Measurements from ENCODE around the gene OTULINL.

The OTULINL gene

DNA sequence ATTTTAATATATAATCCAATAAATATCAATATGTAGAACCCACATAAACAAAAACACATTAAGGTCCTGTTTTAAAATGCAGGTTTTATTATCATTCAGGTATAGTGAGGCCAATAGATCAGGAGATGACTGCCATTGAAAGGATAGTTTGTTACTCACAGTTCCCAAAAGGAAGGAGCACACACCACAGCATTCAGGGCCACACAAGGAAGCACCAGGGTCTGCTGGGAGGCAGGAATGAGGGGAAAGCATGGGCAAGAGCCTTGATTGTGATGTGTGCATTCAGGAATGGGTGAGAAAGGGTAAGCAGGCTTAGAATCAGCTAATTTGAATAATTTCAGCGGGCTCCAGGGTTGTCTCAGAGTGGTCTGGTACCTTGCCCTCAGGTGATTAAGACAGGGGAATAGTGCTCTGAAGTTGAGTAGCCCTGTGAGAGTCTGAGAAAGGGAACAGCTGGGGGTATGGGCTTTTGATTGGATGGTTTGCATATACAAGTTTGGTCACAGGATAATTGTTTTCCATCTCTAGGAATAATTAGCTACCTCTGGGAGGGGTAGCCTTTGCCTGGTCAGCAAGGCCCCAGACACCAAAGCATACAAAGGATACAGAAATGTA is 63.1 kb downstream of the OTULINL start:
- Histone ChIP-seq H3K4me1 (ENCODE audit: insufficient read depth, low read length) (peaks cover 6% of the 10 kb centered on the region; the same call in 1 of the 2 replicates), H3K4me3 (ENCODE audit: low read length) (no peak overlapping the region), H3K9ac (ENCODE audit: low read depth, low read length) (no peak overlapping the region), H3K27me3 (ENCODE audit: insufficient read depth, low read length) (no peaks in the 10 kb centered on the region), H3K9me3 (ENCODE audit: insufficient read depth, low read depth, low read length) (no peaks in the 10 kb centered on the region), H3K36me3 (ENCODE audit: insufficient read depth, low read length) (no peaks in the 10 kb centered on the region), H3K27ac (ENCODE audit: low read depth, low read length) (no peak overlapping the region)
- 47% methylated on average over 1 of the region's 1 CpG for WGBS

DNA sequence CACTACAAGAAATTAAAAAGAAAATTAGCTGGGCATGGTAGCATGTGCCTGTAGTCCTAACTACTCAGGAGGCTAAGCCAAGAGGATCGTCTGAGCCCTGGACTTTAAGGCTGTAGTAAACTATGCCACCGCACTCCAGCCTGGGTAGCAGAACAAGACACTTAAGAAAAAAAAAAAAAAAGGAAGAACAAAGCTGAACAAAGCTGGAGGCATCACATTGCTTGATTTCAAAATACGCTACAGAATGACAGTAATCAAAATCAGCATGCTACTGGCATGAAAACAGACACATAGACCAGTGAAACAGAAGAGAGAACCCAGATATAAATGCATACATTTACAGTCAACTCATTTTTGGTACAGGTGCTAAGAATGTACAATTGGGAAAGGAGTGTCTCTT is 68.5 kb downstream of the OTULINL start:
- Histone ChIP-seq H3K9me3 (ENCODE audit: insufficient read depth, low read depth, low read length) (no peaks in the 10 kb centered on the region), H3K4me3 (ENCODE audit: low read length) (no peak overlapping the region), H3K4me1 (ENCODE audit: insufficient read depth, low read length) (peaks cover under 1% of the 10 kb centered on the region; the same call in 1 of the 2 replicates), H3K36me3 (ENCODE audit: insufficient read depth, low read length) (no peaks in the 10 kb centered on the region), H3K27me3 (ENCODE audit: insufficient read depth, low read length) (no peaks in the 10 kb centered on the region), H3K27ac (ENCODE audit: low read depth, low read length) (no peak overlapping the region), H3K9ac (ENCODE audit: low read depth, low read length) (no peak overlapping the region)
- WGBS, result 85% methylated on average over 3 of the region's 3 CpGs

DNA sequence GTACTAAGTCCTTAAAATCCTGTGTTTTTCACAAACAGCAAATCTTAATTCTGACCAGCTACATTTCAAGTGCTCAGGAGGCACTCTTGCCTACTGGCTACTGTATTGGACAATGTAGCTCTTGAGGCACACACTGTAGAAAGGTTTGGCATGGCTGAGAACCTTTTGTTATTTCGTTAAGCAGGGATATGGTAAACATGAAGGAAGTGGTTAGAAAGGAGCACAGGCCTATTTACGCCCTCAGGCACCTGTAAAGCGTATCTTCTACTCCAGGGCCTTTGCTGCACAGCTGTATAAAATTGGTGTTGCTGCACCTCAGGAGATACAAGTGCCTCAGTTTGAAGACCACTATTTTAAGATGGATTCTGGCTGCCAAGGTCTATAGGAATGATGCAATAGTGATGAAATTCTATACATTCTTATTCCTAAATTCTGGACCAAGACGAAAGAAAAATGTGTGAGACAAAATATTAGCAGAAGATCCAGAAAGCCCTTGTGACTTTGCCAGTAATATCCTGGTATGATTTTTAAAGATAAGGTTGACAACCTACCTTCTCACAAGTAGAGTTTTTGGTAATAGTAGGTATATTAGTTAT is 73.7 kb downstream of the OTULINL start:
- 80% methylated on average over 3 of the region's 4 CpGs for WGBS

DNA sequence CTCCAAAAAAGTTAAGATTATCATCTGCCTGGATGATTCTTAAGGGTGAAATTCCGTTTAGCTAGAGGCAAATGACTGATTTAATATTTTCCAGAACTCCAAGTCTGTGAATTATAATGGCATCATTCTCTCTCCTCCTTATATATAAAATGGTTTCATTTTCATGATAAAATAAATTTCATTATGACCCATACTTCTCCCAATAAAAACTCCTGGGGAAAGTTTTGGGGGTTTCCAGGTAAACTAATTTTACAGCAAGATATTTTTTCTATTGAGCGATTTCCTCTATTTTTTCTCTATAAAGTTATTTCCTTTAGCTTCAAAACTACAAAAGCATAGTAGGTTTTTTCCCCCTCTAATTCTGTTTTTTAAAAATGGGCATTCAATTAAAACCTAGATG is 75.3 kb downstream of the OTULINL start:
- WGBS, result no CpG with 5 or more reads among the region's 2 CpGs
- no peaks in the 10 kb centered on the region for H3K27me3 ChIP-seq (ENCODE audit: insufficient read depth, low read length)
- no peaks in the 10 kb centered on the region for H3K36me3 ChIP-seq (ENCODE audit: insufficient read depth, low read length)
- H3K4me3 ChIP-seq (ENCODE audit: low read length), result no peak overlapping the region
- H3K9me3 ChIP-seq (ENCODE audit: insufficient read depth, low read depth, low read length), result no peaks in the 10 kb centered on the region
- no peak overlapping the region for H3K27ac ChIP-seq (ENCODE audit: low read depth, low read length)
- no peaks in the 10 kb centered on the region for H3K4me1 ChIP-seq (ENCODE audit: insufficient read depth, low read length)
- H3K9ac ChIP-seq (ENCODE audit: low read depth, low read length), result no peak overlapping the region

More for the DNA sequence above, 73.7 kb downstream of the OTULINL start:
- H3K4me1 ChIP-seq (ENCODE audit: insufficient read depth, low read length), result no peaks in the 10 kb centered on the region
- no peak overlapping the region for H3K4me3 ChIP-seq (ENCODE audit: low read length)
- no peak overlapping the region for H3K9ac ChIP-seq (ENCODE audit: low read depth, low read length)
- H3K27me3 ChIP-seq (ENCODE audit: insufficient read depth, low read length), result no peaks in the 10 kb centered on the region
- no peaks in the 10 kb centered on the region for H3K9me3 ChIP-seq (ENCODE audit: insufficient read depth, low read depth, low read length)
- H3K36me3 ChIP-seq (ENCODE audit: insufficient read depth, low read length), result no peaks in the 10 kb centered on the region
- no peak overlapping the region for H3K27ac ChIP-seq (ENCODE audit: low read depth, low read length)

DNA sequence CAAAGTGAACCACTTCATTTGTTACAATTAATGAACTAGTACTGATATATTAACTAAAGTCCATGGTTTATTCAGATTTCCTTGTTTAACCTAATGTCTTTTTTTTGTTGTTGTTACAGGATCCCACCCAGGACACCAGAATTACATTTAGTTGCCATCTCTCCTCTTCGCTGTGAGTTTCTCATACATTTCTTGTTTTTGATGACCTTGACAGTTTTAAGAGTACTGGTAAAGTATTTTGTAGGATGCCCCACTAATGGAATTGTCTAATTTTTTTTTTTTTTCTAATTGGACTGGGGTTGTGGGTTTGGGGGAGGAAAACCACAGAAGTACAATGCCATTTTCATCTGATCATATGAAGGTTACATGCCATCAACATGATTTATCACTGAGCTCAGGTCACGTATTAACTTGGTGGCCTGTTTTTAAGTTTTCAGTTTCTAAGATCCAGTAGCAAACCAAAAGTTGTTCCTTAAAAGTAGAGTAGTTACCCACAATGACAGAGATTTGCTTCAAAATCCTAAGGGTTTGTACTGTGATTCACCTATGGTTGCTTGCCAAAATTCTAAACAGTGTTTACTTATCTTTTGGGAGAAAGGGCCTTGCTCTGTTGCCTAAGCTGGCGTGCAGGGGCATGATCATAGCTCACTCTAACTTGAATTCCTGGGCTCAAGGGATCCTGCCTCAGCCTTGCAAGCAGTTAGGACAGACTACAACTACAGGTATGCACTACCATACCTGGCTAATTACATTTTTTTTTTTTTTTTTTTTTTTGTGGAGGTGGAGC is 78.4 kb downstream of the OTULINL start:
- Histone ChIP-seq H3K27ac (ENCODE audit: low read depth, low read length) (no peak overlapping the region), H3K36me3 (ENCODE audit: insufficient read depth, low read length) (no peaks in the 10 kb centered on the region), H3K4me3 (ENCODE audit: low read length) (no peak overlapping the region), H3K4me1 (ENCODE audit: insufficient read depth, low read length) (peaks cover 6% of the 10 kb centered on the region; the same call in 1 of the 2 replicates), H3K9ac (ENCODE audit: low read depth, low read length) (no peak overlapping the region), H3K27me3 (ENCODE audit: insufficient read depth, low read length) (peaks cover 17% of the 10 kb centered on the region), H3K9me3 (ENCODE audit: insufficient read depth, low read depth, low read length) (no peaks in the 10 kb centered on the region)
- 89% methylated on average over 3 of the region's 3 CpGs for WGBS

DNA sequence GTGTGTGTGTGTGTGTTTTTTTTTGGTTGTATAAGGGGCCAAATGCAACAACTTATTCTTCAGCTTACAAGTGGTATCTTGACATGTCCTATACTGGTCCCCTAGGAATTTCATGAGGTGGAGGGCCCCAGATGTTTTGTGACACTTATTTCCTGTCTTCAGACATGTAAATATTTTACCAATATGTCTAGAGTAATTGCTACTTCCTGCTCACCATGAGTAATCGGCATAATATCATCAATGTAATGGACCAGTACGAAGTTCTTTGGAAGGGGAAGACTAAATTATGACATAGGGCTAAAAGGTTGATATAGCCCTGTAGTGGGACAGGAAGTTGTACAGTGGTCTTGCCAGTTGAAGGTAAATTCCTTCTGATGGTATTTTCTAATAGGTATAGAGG is 79.2 kb downstream of the OTULINL start:
- Histone ChIP-seq H3K27ac (ENCODE audit: low read depth, low read length) (no peak overlapping the region), H3K4me3 (ENCODE audit: low read length) (no peak overlapping the region), H3K4me1 (ENCODE audit: insufficient read depth, low read length) (peaks cover 12% of the 10 kb centered on the region), H3K36me3 (ENCODE audit: insufficient read depth, low read length) (no peaks in the 10 kb centered on the region), H3K9me3 (ENCODE audit: insufficient read depth, low read depth, low read length) (no peaks in the 10 kb centered on the region), H3K27me3 (ENCODE audit: insufficient read depth, low read length) (peaks cover 25% of the 10 kb centered on the region), H3K9ac (ENCODE audit: low read depth, low read length) (no peak overlapping the region)
- 90% methylated on average over 2 of the region's 2 CpGs for WGBS

Measured in HUES64 (cell line).